NB4 (cell line): Measurements from ENCODE around the gene EIF4G3.

Experiments used
- POLR2A ChIP-seq: IDR thresholded peaks from 2 replicates; pipeline ENCODE4 v1.6.1; 2011; ENCODE audit warnings: mild to moderate bottlenecking; ENCODE audit not compliant: insufficient read length; ENCODE audit errors: extremely low read depth
- TF ChIP-seq, protein P1 (sequence below): IDR thresholded peaks from one replicate; pipeline ENCODE4 v1.5.1; 2012; ENCODE audit warnings: low read depth, low read length
- TF ChIP-seq, protein P2 (sequence below): IDR thresholded peaks from 2 replicates; pipeline ENCODE4 v1.6.1; 2011; ENCODE audit warnings: low read depth, low read length

DNA sequence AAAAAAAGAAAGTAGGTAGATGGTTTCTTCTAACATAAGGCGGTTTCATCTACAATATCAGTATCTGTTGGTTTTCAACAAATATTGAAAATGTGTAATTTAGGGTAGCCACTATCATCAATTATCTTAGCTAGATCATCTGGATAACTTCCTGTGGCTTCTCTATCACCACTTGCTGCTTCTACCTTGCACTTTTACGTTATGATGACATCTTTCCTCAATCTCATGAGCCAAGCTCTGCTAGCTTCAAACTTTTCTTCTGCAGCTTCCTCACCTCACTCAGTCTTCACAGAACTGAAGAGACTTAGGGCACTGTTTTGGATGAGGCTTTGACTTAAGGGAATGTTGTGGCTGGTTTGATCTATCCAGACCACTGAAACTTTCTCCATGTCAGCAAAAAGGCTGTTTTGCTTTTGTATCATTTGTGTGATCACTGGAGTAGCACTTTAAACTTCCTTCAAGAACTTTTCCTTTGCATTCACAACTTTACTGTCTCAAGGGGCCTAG is 244.7 kb downstream of the EIF4G3 start:
- TF ChIP-seq, protein P1, sequence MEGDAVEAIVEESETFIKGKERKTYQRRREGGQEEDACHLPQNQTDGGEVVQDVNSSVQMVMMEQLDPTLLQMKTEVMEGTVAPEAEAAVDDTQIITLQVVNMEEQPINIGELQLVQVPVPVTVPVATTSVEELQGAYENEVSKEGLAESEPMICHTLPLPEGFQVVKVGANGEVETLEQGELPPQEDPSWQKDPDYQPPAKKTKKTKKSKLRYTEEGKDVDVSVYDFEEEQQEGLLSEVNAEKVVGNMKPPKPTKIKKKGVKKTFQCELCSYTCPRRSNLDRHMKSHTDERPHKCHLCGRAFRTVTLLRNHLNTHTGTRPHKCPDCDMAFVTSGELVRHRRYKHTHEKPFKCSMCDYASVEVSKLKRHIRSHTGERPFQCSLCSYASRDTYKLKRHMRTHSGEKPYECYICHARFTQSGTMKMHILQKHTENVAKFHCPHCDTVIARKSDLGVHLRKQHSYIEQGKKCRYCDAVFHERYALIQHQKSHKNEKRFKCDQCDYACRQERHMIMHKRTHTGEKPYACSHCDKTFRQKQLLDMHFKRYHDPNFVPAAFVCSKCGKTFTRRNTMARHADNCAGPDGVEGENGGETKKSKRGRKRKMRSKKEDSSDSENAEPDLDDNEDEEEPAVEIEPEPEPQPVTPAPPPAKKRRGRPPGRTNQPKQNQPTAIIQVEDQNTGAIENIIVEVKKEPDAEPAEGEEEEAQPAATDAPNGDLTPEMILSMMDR: no peak
- TF ChIP-seq, protein P2, sequence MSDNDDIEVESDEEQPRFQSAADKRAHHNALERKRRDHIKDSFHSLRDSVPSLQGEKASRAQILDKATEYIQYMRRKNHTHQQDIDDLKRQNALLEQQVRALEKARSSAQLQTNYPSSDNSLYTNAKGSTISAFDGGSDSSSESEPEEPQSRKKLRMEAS: no peak
- no peak for TF ChIP-seq POLR2A
